ENCODE data around the gene GPR31. TPM values are rescaled to one million over a fixed set of nuclear protein-coding genes. Genes with fewer than 3 reads are reported as not detected.

The GPR31 gene
- total and polyA plus RNA-seq, 2 donors (not counting 3 experiments of a cell fraction or from before 2014, with no cell fraction given) = not detected

DNA sequence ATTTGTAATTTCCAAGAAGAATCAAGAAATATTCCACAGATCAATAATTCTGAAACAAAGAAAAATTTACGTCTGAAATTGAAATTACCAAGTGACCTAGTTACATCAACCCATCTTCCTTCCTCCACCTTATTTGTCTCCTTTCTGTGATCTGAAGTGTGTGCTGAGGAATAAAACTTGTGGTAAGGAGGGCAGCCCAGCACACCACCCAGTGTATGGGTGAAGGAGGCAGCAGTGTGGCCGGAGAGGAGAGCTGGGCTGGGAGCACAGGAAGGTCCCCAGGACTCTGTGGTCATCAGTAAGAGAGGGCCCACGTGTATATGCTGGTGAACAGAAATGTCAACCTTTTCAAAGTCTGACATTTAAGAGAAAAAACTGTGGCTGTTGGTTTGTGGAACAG is 46.2 kb downstream of the GPR31 start:
- TF ChIP-seq, protein P1, sequence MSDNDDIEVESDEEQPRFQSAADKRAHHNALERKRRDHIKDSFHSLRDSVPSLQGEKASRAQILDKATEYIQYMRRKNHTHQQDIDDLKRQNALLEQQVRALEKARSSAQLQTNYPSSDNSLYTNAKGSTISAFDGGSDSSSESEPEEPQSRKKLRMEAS (IDR thresholded peaks at IDR 0.05; ENCODE audit: insufficient read depth, insufficient read length) = no peak
- TF ChIP-seq MYC (IDR thresholded peaks at IDR 0.05; ENCODE audit: low read depth, low read length) (no peak), CTCF (IDR thresholded peaks at IDR 0.05; ENCODE audit: extremely low read depth in 1 of 2, insufficient read depth in 1 of 2, low read depth in 1 of 2, low read length in 2 of 2) (no peak), POLR2A (IDR thresholded peaks at IDR 0.05; ENCODE audit: low read depth, low read length) (no peak), GATA2 (IDR thresholded peaks at IDR 0.05; ENCODE audit: insufficient read depth, insufficient read length, low read depth, low read length) (no peak), FOS (IDR thresholded peaks at IDR 0.05; ENCODE audit: borderline replicate concordance, insufficient read depth, low read length) (no peak)
- BruUV-seq (replicated peaks) = no TSS peak
- CTCF ChIA-PET = no interaction called here

GRCh38 chr6:167109651-167110050 is 48.1 kb downstream of the GPR31 start:
- Histone ChIP-seq H4K20me1 (replicated peaks; ENCODE audit: control insufficient read depth, extremely low read depth, insufficient read depth, low read length) (no peaks in the 10 kb centered on the region), H3K9me1 (replicated peaks; ENCODE audit: control insufficient read depth, extremely low read depth, insufficient read depth, low read length) (no peaks in the 10 kb centered on the region), H2AFZ (ENCODE audit: low read depth, low read length) (no peak overlapping the region), H3K4me2 (ENCODE audit: insufficient read depth, low read length) (no peak overlapping the region), H3K4me1 (ENCODE audit: control insufficient read depth, extremely low read depth, insufficient read depth, low read length) (no peaks in the 10 kb centered on the region), H3K27ac (ENCODE audit: insufficient read depth, low read depth, low read length) (no peak overlapping the region), H3K79me2 (ENCODE audit: control insufficient read depth, insufficient read depth, low read length) (no peaks in the 10 kb centered on the region), H3K36me3 (ENCODE audit: control insufficient read depth in 2 of 2, extremely low read depth in 1 of 2, insufficient read depth in 2 of 2, low read length in 2 of 2) (no peaks in the 10 kb centered on the region), H3K27me3 (ENCODE audit: control insufficient read depth in 2 of 2, insufficient read depth in 2 of 2, low read length in 2 of 2) (no peaks in the 10 kb centered on the region), H3K9ac (replicated peaks; ENCODE audit: extremely low read depth, insufficient read depth, low read length) (no peak overlapping the region), H3K9me3 (replicated peaks; ENCODE audit: control insufficient read depth, insufficient read depth, low read length) (no peaks in the 10 kb centered on the region), H3K4me3 (replicated peaks in 1 of 3; ENCODE audit: insufficient read depth in 1 of 3, low read depth in 1 of 3, low read length in 3 of 3) (no peak overlapping the region)
- no peak for DNase-seq (ENCODE audit: low read depth, low spot score)
- CTCF ChIA-PET = no interaction called here
- no peak for FAIRE-seq
- BruUV-seq (replicated peaks) = no TSS peak
- dilution Hi-C loops (cut with MboI; ENCODE audit: extremely low pct_ligation_motif_present, low sequenced_read_pairs) (no loop called here), intact Hi-C loops (cut with micrococcal nuclease) (no loop called here)
- TF ChIP-seq, protein P1 (IDR thresholded peaks at IDR 0.05; ENCODE audit: insufficient read depth, insufficient read length) = no peak
- no peak for TF ChIP-seq POLR2AphosphoS5 (IDR thresholded peaks at IDR 0.05; ENCODE audit: insufficient read depth, low read depth, low read length)
- no peak for TF ChIP-seq JUN (IDR thresholded peaks at IDR 0.05; ENCODE audit: borderline replicate concordance, insufficient read depth, insufficient read length, low read depth)
- TF ChIP-seq POLR2A (IDR thresholded peaks at IDR 0.05; ENCODE audit: low read depth, low read length) = no peak
- no peak for TF ChIP-seq GATA2 (IDR thresholded peaks at IDR 0.05; ENCODE audit: insufficient read depth, insufficient read length, low read depth, low read length)
- no peak for TF ChIP-seq EZH2 (IDR thresholded peaks at IDR 0.05; ENCODE audit: borderline replicate concordance, low read depth, low read length, severe bottlenecking)
- TF ChIP-seq CTCF (IDR thresholded peaks at IDR 0.05; ENCODE audit: extremely low read depth in 1 of 2, insufficient read depth in 1 of 2, low read depth in 1 of 2, low read length in 2 of 2) = no peak
- TF ChIP-seq FOS (IDR thresholded peaks at IDR 0.05; ENCODE audit: borderline replicate concordance, insufficient read depth, low read length) = no peak
- no peak for TF ChIP-seq MYC (IDR thresholded peaks at IDR 0.05; ENCODE audit: low read depth, low read length)
- POLR2A ChIA-PET = no interaction called here

More for the DNA sequence above, 46.2 kb downstream of the GPR31 start:
- H3K9me1 ChIP-seq (replicated peaks; ENCODE audit: control insufficient read depth, extremely low read depth, insufficient read depth, low read length) = no peaks in the 10 kb centered on the region
- no peaks in the 10 kb centered on the region for H3K36me3 ChIP-seq (ENCODE audit: control insufficient read depth in 2 of 2, extremely low read depth in 1 of 2, insufficient read depth in 2 of 2, low read length in 2 of 2)
- POLR2A ChIA-PET = no interaction called here
- H3K79me2 ChIP-seq (ENCODE audit: control insufficient read depth, insufficient read depth, low read length) = no peaks in the 10 kb centered on the region
- intact Hi-C loops (cut with micrococcal nuclease) = no loop called here
- no peaks in the 10 kb centered on the region for H3K27me3 ChIP-seq (ENCODE audit: control insufficient read depth in 2 of 2, insufficient read depth in 2 of 2, low read length in 2 of 2)
- H3K4me3 ChIP-seq (replicated peaks in 1 of 3; ENCODE audit: insufficient read depth in 1 of 3, low read depth in 1 of 3, low read length in 3 of 3) = no peak overlapping the region
- no peak overlapping the region for H3K27ac ChIP-seq (ENCODE audit: insufficient read depth, low read depth, low read length)
- no peak overlapping the region for H3K9ac ChIP-seq (replicated peaks; ENCODE audit: extremely low read depth, insufficient read depth, low read length)
- dilution Hi-C loops (cut with MboI; ENCODE audit: extremely low pct_ligation_motif_present, low sequenced_read_pairs) = no loop called here
- DNase-seq (ENCODE audit: low read depth, low spot score) = no peak
- no peak overlapping the region for H3K4me2 ChIP-seq (ENCODE audit: insufficient read depth, low read length)
- H4K20me1 ChIP-seq (replicated peaks; ENCODE audit: control insufficient read depth, extremely low read depth, insufficient read depth, low read length) = no peaks in the 10 kb centered on the region
- H2AFZ ChIP-seq (ENCODE audit: low read depth, low read length) = no peak overlapping the region
- FAIRE-seq = no peak
- no peaks in the 10 kb centered on the region for H3K9me3 ChIP-seq (replicated peaks; ENCODE audit: control insufficient read depth, insufficient read depth, low read length)
- H3K4me1 ChIP-seq (ENCODE audit: control insufficient read depth, extremely low read depth, insufficient read depth, low read length) = no peaks in the 10 kb centered on the region
